Endothelial cell of umbilical vein (primary cell): Measurements from ENCODE around the gene SCIN. TPM values are rescaled to one million over a fixed set of nuclear protein-coding genes. Genes with fewer than 3 reads are reported as not detected.

Experiments used
- BruUV-seq: library from RNA; stranded (reverse); fragments of 400-500 nt; replicated peaks from 2 replicates; lab custom pipeline; 2021; lab: Mats Ljungman, UMichigan
- CTCF ChIA-PET: fragments of 300-600, 350-600 bp; sonication (Branson Sonifier 250); formaldehyde crosslinking; loops from one replicate; lab custom pipeline; 2021; ENCODE audit warnings: antibody characterized with exemption, inconsistent platforms; lab: Charles Lee
- POLR2A ChIA-PET: fragments of 300-600, 350-600 bp; sonication (Branson Sonifier 250); formaldehyde crosslinking; loops from one replicate; lab custom pipeline; 2021; ENCODE audit warnings: antibody characterized with exemption, inconsistent platforms; lab: Charles Lee
- DNase-seq: peaks from one replicate; pipeline ENCODE4 v3.0.0-alpha.2; 2011; ENCODE audit warnings: low read depth, low spot score
- FAIRE-seq: peaks from 2 replicates; lab custom pipeline; 2011; peaks lifted over from hg19 to GRCh38; lab: Jason Lieb, UNC
- H2AFZ ChIP-seq: 2 replicates; pipeline ENCODE4 v1.6.0; 2012; ENCODE audit warnings: low read depth, low read length, control low read depth, inconsistent platforms
- H3K27ac ChIP-seq: 2 replicates; pipeline ENCODE4 v1.5.1; 2011; ENCODE audit warnings: low read depth, mild to moderate bottlenecking, control low read depth, low read length, moderate library complexity; ENCODE audit not compliant: insufficient read depth
- H3K27me3 ChIP-seq, 2 experiments: 2 replicates each; pipeline versions ENCODE4 v1.6.0 to v1.6.1; 2011; ENCODE audit warnings: low read length in 2 of 2, mixed read lengths in 1 of 2; ENCODE audit not compliant: control insufficient read depth in 2 of 2, insufficient read depth in 2 of 2
- H3K36me3 ChIP-seq, 2 experiments: 2 replicates in 1 of 2; 3 replicates in 1 of 2; pipeline ENCODE4 v1.5.1; 2011; ENCODE audit warnings: low read length in 2 of 2, mild to moderate bottlenecking in 1 of 2, moderate library complexity in 1 of 2; ENCODE audit not compliant: control insufficient read depth in 2 of 2, insufficient read depth in 2 of 2; ENCODE audit errors: extremely low read depth in 1 of 2
- H3K4me1 ChIP-seq: 3 replicates; pipeline ENCODE4 v1.5.1; 2011; ENCODE audit warnings: mild to moderate bottlenecking, low read length; ENCODE audit not compliant: control insufficient read depth, insufficient read depth; ENCODE audit errors: extremely low read depth
- H3K4me2 ChIP-seq: 2 replicates; pipeline ENCODE4 v1.6.1; 2011; ENCODE audit warnings: low read length, control low read depth, mixed read lengths; ENCODE audit not compliant: insufficient read depth
- H3K4me3 ChIP-seq, 3 experiments: fragments of 200-600 bp in 1 of 3; sonication (generic), shearing (Covaris generic) in 1 of 3; replicated peaks in 1 of 3; 2 replicates each; pipeline ENCODE4 v1.5.1; 2011 to 2016; ENCODE audit warnings: control low read depth in 3 of 3, low read length in 3 of 3, mild to moderate bottlenecking in 2 of 3, inconsistent platforms in 1 of 3, low read depth in 1 of 3, moderate library complexity in 1 of 3; ENCODE audit not compliant: insufficient read depth in 1 of 3
- H3K79me2 ChIP-seq: 2 replicates; pipeline ENCODE4 v1.6.0; 2012; ENCODE audit warnings: low read length, inconsistent platforms; ENCODE audit not compliant: control insufficient read depth, insufficient read depth
- H3K9ac ChIP-seq: replicated peaks from 2 replicates; pipeline ENCODE3; 2011; ENCODE audit warnings: low read length, control low read depth; ENCODE audit not compliant: insufficient read depth; ENCODE audit errors: extremely low read depth
- H3K9me1 ChIP-seq: replicated peaks from 3 replicates; pipeline ENCODE4 v1.6.0; 2011; ENCODE audit warnings: mild to moderate bottlenecking, low read length; ENCODE audit not compliant: control insufficient read depth, insufficient read depth; ENCODE audit errors: extremely low read depth
- H3K9me3 ChIP-seq: replicated peaks from 2 replicates; pipeline ENCODE4 v1.5.1; 2012; ENCODE audit warnings: low read length, inconsistent platforms; ENCODE audit not compliant: control insufficient read depth, insufficient read depth
- H4K20me1 ChIP-seq: replicated peaks from 2 replicates; pipeline ENCODE3; 2011; ENCODE audit warnings: mild to moderate bottlenecking, low read length; ENCODE audit not compliant: control insufficient read depth, insufficient read depth; ENCODE audit errors: extremely low read depth
- CTCF ChIP-seq, 2 donors: IDR thresholded peaks; 1 replicate in 1 of 2; 2 replicates in 1 of 2; pipeline ENCODE4 v1.5.1; 2011; ENCODE audit warnings: low read length in 2 of 2, mild to moderate bottlenecking in 2 of 2, moderate library complexity in 2 of 2, control low read depth in 1 of 2, inconsistent platforms in 1 of 2, low read depth in 1 of 2; ENCODE audit not compliant: insufficient read depth in 1 of 2; ENCODE audit errors: extremely low read depth in 1 of 2
- FOS ChIP-seq: IDR thresholded peaks from 2 replicates; pipeline ENCODE4 v1.6.1; 2011; ENCODE audit warnings: mild to moderate bottlenecking, low read length, moderate library complexity, borderline replicate concordance; ENCODE audit not compliant: insufficient read depth
- GATA2 ChIP-seq: IDR thresholded peaks from 2 replicates; pipeline ENCODE4 v1.7.0; 2011; ENCODE audit warnings: low read depth, mild to moderate bottlenecking, moderate library complexity, mixed read lengths, low read length; ENCODE audit not compliant: insufficient read length, insufficient read depth
- MAX ChIP-seq: IDR thresholded peaks from 2 replicates; pipeline ENCODE4 v1.6.1; 2011; ENCODE audit not compliant: insufficient read depth, insufficient read length
- MYC ChIP-seq: IDR thresholded peaks from one replicate; pipeline ENCODE4 v1.6.1; 2011; ENCODE audit warnings: mild to moderate bottlenecking, low read depth, low read length
- POLR2AphosphoS5 ChIP-seq: IDR thresholded peaks from 2 replicates; pipeline ENCODE4 v1.6.1; 2012; ENCODE audit warnings: low read depth, mild to moderate bottlenecking, control low read depth, low read length, moderate library complexity; ENCODE audit not compliant: insufficient read depth
- dilution Hi-C: fragments of 300-500 bp; cut with MboI; formaldehyde crosslinking; loops from one replicate; pipeline ENCODE4 v1.15.0; 2019; ENCODE audit warnings: low sequenced_read_pairs; ENCODE audit not compliant: extremely low pct_ligation_motif_present
- intact Hi-C: fragments of 100-400 bp; cut with micrococcal nuclease; formaldehyde crosslinking; loops from one replicate; pipeline ENCODE4 v1.10.0; 2022
- polyA plus RNA-seq, 4 experiments: library from polyadenylated mRNA; depleted of rRNA in 3 of 4; stranded (reverse) in 3 of 4; unstranded in 1 of 4; fragments of >200 nt; gene quantifications; 2 replicates each; pipeline versions ENCODE4 v1.2.1 to v1.2.3, GENCODE V29; 2011 to 2012; ENCODE audit warnings: missing spikeins in 1 of 4
- total RNA-seq: library from RNA; stranded (reverse); gene quantifications from 2 replicates; pipeline ENCODE4 v1.2.3, GENCODE V29; 2021

SCIN gene
- total and polyA plus RNA-seq, 2 donors (not counting 3 experiments of a cell fraction or from before 2014, with no cell fraction given), result 0.07 to 0.69 TPM

GRCh38 chr7:12635830-12636229 is 65.3 kb downstream of the SCIN start:
- Histone ChIP-seq H3K4me1 (no peaks in the 10 kb centered on the region), H3K9ac (no peak overlapping the region), H3K79me2 (no peaks in the 10 kb centered on the region), H3K9me1 (no peaks in the 10 kb centered on the region), H3K27ac (no peak overlapping the region), H2AFZ (no peak overlapping the region), H3K27me3 (peaks cover 8 to 9% of the 10 kb centered on the region in 2 experiments), H3K4me3 (no peak overlapping the region), H3K4me2 (no peak overlapping the region), H3K9me3 (no peaks in the 10 kb centered on the region), H3K36me3 (no peaks in the 10 kb centered on the region), H4K20me1 (no peaks in the 10 kb centered on the region)
- intact Hi-C loops (loop anchor here (5.0 kb wide), 1 partner anchor 481 kb away; no protein-coding TSS in a partner anchor), dilution Hi-C loops (no loop called here)
- FAIRE-seq (no peak), DNase-seq (no peak)
- TF ChIP-seq MYC (no peak), POLR2AphosphoS5 (no peak), CTCF (IDR thresholded peaks at IDR 0.05; ENCODE audit: extremely low read depth in 1 of 2, insufficient read depth in 1 of 2, low read depth in 1 of 2, low read length in 2 of 2) (no peak), MAX (no peak), FOS (no peak), GATA2 (no peak)
- BruUV-seq, result no TSS peak
- ChIA-PET POLR2A (no interaction called here), CTCF (interaction anchor here (0.7 to 1.9 kb wide), 15 partner anchors 8 to 645 kb away, joined by 3 to 10 read pairs (median 4); no protein-coding TSS in a partner anchor)
